Rectal smooth muscle tissue (tissue), 1 donor: ENCODE data around the gene DPY30.

Experiments used
- H3K27ac ChIP-seq: one replicate; pipeline ENCODE4 v1.7.0; 2013; ENCODE audit warnings: low read depth, low read length, inconsistent platforms
- H3K27me3 ChIP-seq: one replicate; pipeline ENCODE4 v1.7.0; 2013; ENCODE audit warnings: low read length; ENCODE audit not compliant: control insufficient read depth, insufficient read depth
- H3K36me3 ChIP-seq: one replicate; pipeline ENCODE4 v1.7.0; 2013; ENCODE audit warnings: low read length; ENCODE audit not compliant: control insufficient read depth, insufficient read depth
- H3K4me1 ChIP-seq: one replicate; pipeline ENCODE4 v1.7.0; 2013; ENCODE audit warnings: low read length; ENCODE audit not compliant: control insufficient read depth, insufficient read depth
- H3K4me3 ChIP-seq: one replicate; pipeline ENCODE4 v1.7.0; 2013; ENCODE audit warnings: low read length
- H3K9ac ChIP-seq: one replicate; pipeline ENCODE4 v1.7.0; 2013; ENCODE audit warnings: low read length

DPY30 gene

DNA sequence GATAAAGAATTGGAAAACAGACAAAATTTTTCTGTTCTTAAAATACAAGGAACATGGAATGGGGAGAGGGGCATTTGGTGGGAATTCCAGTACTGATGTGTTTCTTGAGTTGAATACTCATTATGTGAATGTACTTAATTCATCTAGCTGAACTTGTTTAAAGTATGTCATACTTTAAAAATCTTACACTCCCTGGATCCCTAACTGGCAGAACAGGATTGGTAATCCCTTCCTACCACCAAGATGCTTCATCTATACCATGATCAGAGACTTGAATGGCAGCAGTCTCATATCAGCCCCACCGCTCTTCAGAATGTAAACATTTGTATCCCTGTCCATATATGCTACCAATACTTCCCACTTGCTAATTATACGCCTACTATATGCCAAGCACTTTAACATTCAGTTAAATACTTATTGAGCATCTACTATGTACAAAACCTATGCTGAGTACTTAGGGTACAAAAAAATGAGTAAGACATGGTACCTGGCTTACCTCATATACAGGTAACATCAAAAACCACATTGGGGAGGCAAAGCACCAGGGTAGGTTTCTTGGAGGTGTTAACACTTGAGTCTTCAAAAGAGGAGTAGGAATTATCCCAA is 34.1 kb downstream of the DPY30 start:
- Histone ChIP-seq H3K36me3 (no peaks in the 10 kb centered on the region), H3K4me1 (peaks cover 10% of the 10 kb centered on the region), H3K27ac (no peak overlapping the region), H3K9ac (no peak overlapping the region), H3K27me3 (no peaks in the 10 kb centered on the region), H3K4me3 (no peak overlapping the region)

DNA sequence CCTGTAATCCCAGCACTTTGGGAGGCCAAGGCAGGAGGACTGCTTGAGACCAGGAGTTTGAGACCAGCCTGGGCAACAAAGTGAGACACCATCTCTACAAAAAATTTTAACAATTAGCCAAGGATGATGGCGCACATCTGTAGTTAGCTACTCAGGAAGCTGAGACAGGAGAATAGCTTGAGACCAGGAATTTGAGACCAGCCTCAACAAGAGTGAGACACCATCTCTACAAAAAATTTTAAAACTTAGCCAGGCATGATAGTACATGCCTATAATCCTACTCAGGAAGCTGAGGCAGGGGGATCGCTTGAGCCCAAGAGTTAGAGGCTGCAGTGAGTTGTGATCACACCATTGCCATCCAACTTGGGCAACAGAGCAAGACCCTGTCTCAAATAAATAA is 35.8 kb downstream of the DPY30 start:
- Histone ChIP-seq H3K4me1 (peaks cover 9% of the 10 kb centered on the region), H3K27me3 (no peaks in the 10 kb centered on the region), H3K27ac (no peak overlapping the region), H3K36me3 (no peaks in the 10 kb centered on the region), H3K9ac (no peak overlapping the region), H3K4me3 (no peak overlapping the region)

DNA sequence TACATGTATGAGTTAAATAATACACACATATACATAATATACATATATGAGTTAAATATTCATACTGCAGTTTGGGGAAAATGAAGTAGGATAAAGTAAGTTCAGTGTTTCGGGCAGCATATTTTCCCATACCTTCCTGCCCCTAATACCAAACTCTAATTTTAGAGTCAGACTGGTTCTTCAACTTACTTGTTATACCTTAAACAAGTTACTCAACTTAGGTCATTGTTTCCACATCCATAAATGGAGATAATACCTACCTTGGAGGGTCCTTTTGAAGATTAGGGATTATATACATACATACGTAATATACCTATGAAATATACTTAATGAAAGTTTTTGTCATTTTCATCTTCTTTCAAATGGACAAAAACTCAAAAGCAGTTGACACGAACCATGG is 37.2 kb downstream of the DPY30 start:
- H3K27ac ChIP-seq: no peak overlapping the region
- H3K9ac ChIP-seq: no peak overlapping the region
- H3K36me3 ChIP-seq: no peaks in the 10 kb centered on the region
- no peak overlapping the region for H3K4me3 ChIP-seq
- no peaks in the 10 kb centered on the region for H3K27me3 ChIP-seq
- peaks cover 4% of the 10 kb centered on the region for H3K4me1 ChIP-seq

DNA sequence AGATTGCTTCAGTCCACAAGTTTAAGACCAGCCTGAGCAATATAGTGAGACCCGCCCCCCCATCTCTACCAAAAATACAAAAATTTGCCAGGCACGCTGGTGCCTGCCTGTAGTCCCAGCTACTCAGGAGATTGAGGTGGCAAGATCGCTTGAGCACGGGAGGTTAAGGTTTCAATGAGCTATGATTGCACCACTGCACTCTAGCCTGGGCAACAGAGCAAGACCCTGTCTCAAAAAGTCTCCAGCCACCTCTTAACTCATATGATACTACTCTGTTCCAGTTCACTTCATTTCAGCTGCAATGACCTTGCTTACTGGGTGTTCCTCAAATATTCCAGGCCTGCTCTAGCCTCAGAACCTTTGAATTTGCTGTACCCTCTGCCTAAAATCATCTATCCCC is 40.2 kb downstream of the DPY30 start:
- no peak overlapping the region for H3K9ac ChIP-seq
- H3K36me3 ChIP-seq: no peaks in the 10 kb centered on the region
- no peak overlapping the region for H3K27ac ChIP-seq
- H3K27me3 ChIP-seq: no peaks in the 10 kb centered on the region
- H3K4me1 ChIP-seq: no peaks in the 10 kb centered on the region
- no peak overlapping the region for H3K4me3 ChIP-seq

DNA sequence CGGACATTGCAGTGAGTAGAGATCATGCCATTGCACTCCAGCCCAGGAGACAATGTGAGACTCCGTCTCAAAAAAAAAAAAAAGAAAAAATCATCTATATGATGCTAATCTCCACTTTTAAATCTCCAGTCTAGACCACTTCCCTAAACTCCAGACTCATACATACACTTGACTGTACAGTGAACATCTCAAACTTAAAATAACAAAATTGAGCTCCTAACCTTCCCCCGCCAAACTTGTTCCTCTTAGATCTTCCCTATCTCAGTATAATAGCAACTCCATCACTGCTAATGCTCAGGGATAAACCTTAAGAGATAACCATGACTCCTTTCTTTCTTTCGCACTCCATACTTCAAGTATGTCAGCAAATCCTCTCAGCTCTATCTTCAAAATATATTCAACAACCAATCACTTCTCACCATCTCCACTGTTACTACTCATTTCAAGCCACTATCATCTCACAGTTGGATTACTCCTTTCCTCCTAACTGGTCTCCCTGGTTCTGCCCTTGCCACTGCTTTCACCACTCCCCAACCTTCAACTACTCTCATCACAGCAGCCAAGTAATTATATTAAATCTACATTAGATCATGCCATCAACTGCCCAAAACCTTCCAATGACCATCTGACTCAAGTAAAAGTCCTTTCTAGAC is 40.7 kb downstream of the DPY30 start:
- no peak overlapping the region for H3K9ac ChIP-seq
- no peaks in the 10 kb centered on the region for H3K36me3 ChIP-seq
- H3K4me3 ChIP-seq: no peak overlapping the region
- H3K27me3 ChIP-seq: no peaks in the 10 kb centered on the region
- H3K4me1 ChIP-seq: no peaks in the 10 kb centered on the region
- H3K27ac ChIP-seq: no peak overlapping the region

DNA sequence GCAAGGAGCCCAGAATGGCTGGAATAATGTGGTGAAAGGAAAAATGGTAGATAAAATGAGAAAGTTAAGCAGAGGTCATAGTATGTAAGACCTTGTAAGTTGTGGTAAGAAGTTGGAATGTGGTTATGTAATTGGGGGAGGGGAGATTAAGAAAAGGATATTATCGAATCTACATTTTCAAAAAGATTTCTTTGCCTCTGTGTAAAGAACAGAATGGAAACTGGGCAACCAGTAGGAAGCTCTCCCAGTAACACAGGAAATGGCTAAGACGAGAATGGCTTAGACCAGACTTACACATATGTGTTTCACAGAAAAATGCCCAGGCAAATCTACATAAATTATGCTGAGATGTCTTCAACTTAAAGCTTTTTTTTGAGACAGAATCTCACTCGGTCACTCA is 42.0 kb downstream of the DPY30 start:
- no peak overlapping the region for H3K9ac ChIP-seq
- no peaks in the 10 kb centered on the region for H3K4me1 ChIP-seq
- H3K27me3 ChIP-seq: no peaks in the 10 kb centered on the region
- H3K4me3 ChIP-seq: no peak overlapping the region
- H3K36me3 ChIP-seq: no peaks in the 10 kb centered on the region
- no peak overlapping the region for H3K27ac ChIP-seq

DNA sequence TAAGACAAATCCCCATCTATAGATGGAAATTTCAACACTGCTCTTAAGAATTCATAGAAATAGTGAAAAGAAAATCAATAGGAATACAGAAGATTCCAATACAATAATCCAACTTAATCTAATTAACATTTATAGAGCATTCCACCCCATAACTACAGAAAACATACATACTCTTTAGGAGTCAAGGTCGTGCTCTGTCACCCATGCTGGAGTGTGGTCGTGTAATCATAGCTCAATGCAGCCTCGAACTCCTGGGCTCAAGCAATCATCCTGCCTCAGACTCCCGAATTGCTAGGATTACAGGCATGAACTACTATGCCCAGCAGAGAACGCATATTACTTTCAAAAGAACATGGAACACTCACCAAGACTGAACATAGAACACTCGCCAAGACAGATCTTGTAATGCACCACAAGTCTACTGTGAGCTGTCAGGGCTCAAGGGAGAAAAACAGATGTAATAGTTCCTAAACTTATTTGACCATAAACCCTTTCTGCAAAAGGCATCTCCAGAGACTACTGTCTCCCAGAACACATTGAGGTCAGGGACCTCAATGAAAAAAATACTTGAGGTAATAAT is 42.9 kb downstream of the DPY30 start:
- Histone ChIP-seq H3K36me3 (no peaks in the 10 kb centered on the region), H3K9ac (no peak overlapping the region), H3K27ac (no peak overlapping the region), H3K4me3 (no peak overlapping the region), H3K4me1 (no peaks in the 10 kb centered on the region), H3K27me3 (no peaks in the 10 kb centered on the region)

DNA sequence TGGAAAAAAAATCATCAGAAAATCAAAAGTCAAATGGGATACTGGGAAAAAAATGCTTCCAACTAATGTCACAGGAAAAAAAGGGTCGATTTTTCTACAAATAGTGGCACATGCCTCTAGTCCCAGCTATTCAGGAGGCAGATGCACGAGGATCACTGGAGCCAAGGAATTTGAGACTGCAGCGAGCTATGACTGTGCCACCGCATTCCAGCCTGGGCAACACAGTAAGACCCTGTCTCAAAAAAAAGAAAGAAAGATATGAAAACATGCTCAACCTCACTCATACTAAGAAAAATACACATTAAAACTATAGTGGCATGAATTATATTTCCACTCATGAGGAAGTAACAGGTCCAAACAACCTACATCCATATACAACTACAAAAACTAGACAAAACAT is 46.7 kb downstream of the DPY30 start:
- H3K4me3 ChIP-seq: no peak overlapping the region
- H3K9ac ChIP-seq: no peak overlapping the region
- H3K4me1 ChIP-seq: no peaks in the 10 kb centered on the region
- no peak overlapping the region for H3K27ac ChIP-seq
- no peaks in the 10 kb centered on the region for H3K36me3 ChIP-seq
- H3K27me3 ChIP-seq: no peaks in the 10 kb centered on the region

DNA sequence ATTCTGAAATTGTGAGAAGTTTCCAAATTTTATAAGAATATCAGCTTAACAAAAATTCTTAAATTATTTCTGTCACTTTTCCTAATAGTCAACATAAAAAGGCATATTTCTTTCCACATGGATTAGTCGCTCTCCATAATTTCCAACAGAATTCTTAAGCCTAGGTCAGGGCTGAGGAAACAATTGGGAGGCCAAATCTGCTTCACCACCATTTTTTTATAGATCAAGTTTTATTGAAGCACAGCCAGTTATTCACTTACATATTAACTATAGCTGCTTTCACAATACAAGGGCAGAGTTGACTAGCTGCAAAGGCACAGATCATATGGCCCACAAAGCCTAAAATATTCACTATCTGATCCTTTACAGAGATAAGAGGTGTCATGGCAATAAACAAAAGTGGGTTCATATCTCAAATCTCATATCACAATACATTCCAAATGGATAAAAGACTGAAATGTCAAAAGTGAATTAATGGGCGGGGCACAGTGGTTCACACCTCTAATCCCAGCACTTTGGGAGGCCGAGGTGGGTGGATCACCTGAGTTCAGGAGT is 47.5 kb downstream of the DPY30 start:
- no peaks in the 10 kb centered on the region for H3K4me1 ChIP-seq
- no peaks in the 10 kb centered on the region for H3K36me3 ChIP-seq
- H3K4me3 ChIP-seq: no peak overlapping the region
- no peak overlapping the region for H3K27ac ChIP-seq
- no peaks in the 10 kb centered on the region for H3K27me3 ChIP-seq
- H3K9ac ChIP-seq: no peak overlapping the region

DNA sequence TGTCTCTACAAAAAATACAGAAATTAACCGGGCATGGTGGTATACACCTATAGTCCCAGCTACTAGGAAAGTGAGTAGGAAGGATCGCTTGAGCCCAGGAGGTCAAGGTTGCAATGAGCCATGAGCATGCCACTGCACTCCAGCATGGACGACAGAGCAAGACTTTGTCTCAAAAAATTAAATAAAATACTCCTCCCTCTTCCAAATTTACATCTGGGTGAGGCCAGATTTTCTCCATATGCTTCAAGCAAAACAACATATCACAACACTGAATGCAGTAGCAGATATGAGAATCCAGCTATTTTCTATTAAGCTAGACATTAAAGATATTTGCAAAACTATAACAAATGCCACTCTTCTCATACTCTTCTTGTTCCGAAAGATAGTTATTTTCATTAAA is 49.7 kb downstream of the DPY30 start:
- Histone ChIP-seq H3K27ac (no peak overlapping the region), H3K36me3 (no peaks in the 10 kb centered on the region), H3K9ac (no peak overlapping the region), H3K4me3 (no peak overlapping the region), H3K27me3 (no peaks in the 10 kb centered on the region), H3K4me1 (no peaks in the 10 kb centered on the region)

DNA sequence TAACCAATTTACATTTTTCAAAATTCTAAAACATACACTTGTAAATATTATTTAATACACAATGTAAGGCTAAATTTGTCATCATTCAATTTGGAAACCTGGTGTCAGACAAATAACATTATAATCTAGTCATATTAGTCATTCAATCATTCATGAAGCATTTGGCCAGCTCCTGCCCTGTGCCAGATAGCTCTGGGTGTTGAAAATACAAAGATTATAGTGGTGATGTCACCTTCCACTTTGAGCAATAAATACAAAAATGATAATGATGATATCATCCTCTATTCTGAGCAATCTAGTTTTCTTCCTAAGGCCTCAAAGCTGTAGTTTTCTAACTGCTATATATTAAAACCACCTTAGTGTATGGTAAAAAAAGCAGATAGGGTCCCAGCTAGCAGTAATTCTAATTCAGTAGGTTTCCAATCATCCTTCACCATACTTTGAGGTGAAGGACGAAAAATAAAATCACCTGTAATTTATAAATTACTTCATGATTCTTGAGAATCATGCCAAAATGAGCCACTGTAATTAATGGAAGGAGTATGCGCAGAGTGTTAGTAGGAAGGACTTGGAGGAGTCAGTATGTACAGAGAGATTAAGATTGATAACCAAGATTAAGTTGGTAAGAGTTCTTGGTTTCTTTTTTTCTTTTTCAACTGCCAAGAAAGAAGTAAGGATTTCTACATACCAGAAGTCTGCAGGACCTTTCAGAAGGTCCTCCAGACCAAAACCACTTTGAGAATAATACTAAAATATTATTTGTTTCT is 52.0 kb downstream of the DPY30 start:
- Histone ChIP-seq H3K27ac (no peak overlapping the region), H3K4me3 (no peak overlapping the region), H3K4me1 (no peaks in the 10 kb centered on the region), H3K9ac (no peak overlapping the region), H3K36me3 (no peaks in the 10 kb centered on the region), H3K27me3 (no peaks in the 10 kb centered on the region)

DNA sequence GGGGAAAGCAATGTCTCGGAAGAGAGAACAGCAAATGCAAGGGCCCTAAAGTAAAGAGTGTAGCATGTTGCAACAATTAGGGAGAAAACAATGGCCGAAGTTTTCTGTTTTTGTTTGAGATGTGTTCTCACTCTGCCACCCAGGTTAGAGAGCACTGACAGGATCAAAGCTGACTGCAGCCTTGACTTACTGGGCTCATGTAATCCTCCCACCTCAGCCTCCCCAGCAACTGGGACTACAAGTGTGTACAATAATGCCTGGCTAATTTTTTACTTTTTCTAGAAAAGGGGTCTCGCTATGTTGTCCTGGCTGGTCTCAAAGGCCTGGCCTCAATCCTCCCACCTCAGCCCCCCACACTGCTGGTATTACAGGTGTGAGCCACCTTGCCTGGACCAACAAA is 52.7 kb downstream of the DPY30 start:
- Histone ChIP-seq H3K27me3 (no peaks in the 10 kb centered on the region), H3K9ac (no peak overlapping the region), H3K36me3 (no peaks in the 10 kb centered on the region), H3K4me3 (no peak overlapping the region), H3K27ac (no peak overlapping the region), H3K4me1 (no peaks in the 10 kb centered on the region)
